PC-9 (cell line): ENCODE data around the gene BAK1. TPM values are rescaled to one million over a fixed set of nuclear protein-coding genes. Genes with fewer than 3 reads are reported as not detected.

Experiments
- BruUV-seq: library from RNA; stranded (reverse); fragments of 400-500 nt; replicated peaks from 2 replicates; lab custom pipeline; 2021; lab: Mats Ljungman, UMichigan
- CTCF ChIA-PET: fragments of 300-600 bp; sonication (Branson Sonifier 250); formaldehyde crosslinking; loops from one replicate; lab custom pipeline; 2022; ENCODE audit warnings: antibody characterized with exemption; lab: Charles Lee
- POLR2A ChIA-PET: fragments of 300-600 bp; sonication (Branson Sonifier 250); formaldehyde crosslinking; loops from one replicate; lab custom pipeline; 2022; ENCODE audit warnings: antibody characterized with exemption; ENCODE audit not compliant: unreplicated experiment; lab: Charles Lee
- DNase-seq, 2 experiments: peaks; one replicate each; pipeline versions ENCODE4 v3.0.0 to v3.0.0-alpha.2; 2015 to 2022; ENCODE audit warnings: mixed read lengths in 1 of 2
- H2AFZ ChIP-seq: fragments of 200-600 bp; sonication (generic); 2 replicates; pipeline ENCODE4 v1.8.1; 2017; ENCODE audit warnings: antibody characterized with exemption
- H3F3A ChIP-seq: fragments of 200-600 bp; sonication (generic); 2 replicates; pipeline ENCODE4 v1.8.1; 2017; ENCODE audit warnings: antibody characterized with exemption, mild to moderate bottlenecking, low read depth; ENCODE audit not compliant: insufficient read depth
- H3K27ac ChIP-seq: fragments of 200-600 bp; sonication (generic); 2 replicates; pipeline ENCODE4 v1.6.1; 2016; ENCODE audit warnings: mixed run types
- H3K27me3 ChIP-seq: fragments of 200-600 bp; sonication (generic); 2 replicates; pipeline ENCODE4 v1.6.1; 2016; ENCODE audit warnings: low read depth, mixed run types; ENCODE audit not compliant: insufficient read depth
- H3K36me3 ChIP-seq: fragments of 200-600 bp; sonication (generic); 2 replicates; pipeline ENCODE4 v1.6.1; 2016; ENCODE audit warnings: low read depth, mixed run types
- H3K4me1 ChIP-seq: fragments of 200-600 bp; sonication (generic); replicated peaks from 2 replicates; pipeline ENCODE4 v1.6.1; 2016; ENCODE audit warnings: mixed run types; ENCODE audit not compliant: insufficient read depth
- H3K4me2 ChIP-seq: fragments of 200-600 bp; sonication (generic); 2 replicates; pipeline ENCODE4 v1.6.1; 2017; ENCODE audit warnings: mixed run types
- H3K4me3 ChIP-seq: fragments of 200-600 bp; sonication (generic); 2 replicates; pipeline ENCODE4 v1.6.1; 2016; ENCODE audit warnings: mixed run types
- H3K79me2 ChIP-seq: fragments of 200-600 bp; sonication (generic); 2 replicates; pipeline ENCODE4 v1.6.1; 2017; ENCODE audit warnings: low read depth, mixed run types
- H3K9me2 ChIP-seq: fragments of 200-600 bp; sonication (generic); 2 replicates; pipeline ENCODE4 v1.8.1; 2017; ENCODE audit warnings: mild to moderate bottlenecking; ENCODE audit not compliant: insufficient read depth
- H3K9me3 ChIP-seq: fragments of 200-600 bp; sonication (generic); 2 replicates; pipeline ENCODE4 v1.8.1; 2016; ENCODE audit warnings: low read depth; ENCODE audit not compliant: insufficient read depth
- H4K20me1 ChIP-seq: fragments of 200-600 bp; sonication (generic); 2 replicates; pipeline ENCODE4 v1.8.1; 2017; ENCODE audit not compliant: insufficient read depth
- EZH2 ChIP-seq: fragments of 200-600 bp; sonication (generic); IDR thresholded peaks from 2 replicates; pipeline ENCODE4 v1.8.0; 2017; ENCODE audit warnings: antibody characterized with exemption, low read depth
- intact Hi-C: fragments of 100-400 bp; cut with micrococcal nuclease; formaldehyde crosslinking; loops from one replicate; pipeline ENCODE4 v1.10.0; 2022; ENCODE audit not compliant: unreplicated experiment
- total RNA-seq: library from RNA; stranded (reverse); gene quantifications from 2 replicates; pipeline ENCODE4 v1.2.3, GENCODE V29; 2021
- TF ChIP-seq, protein P1 (sequence below): fragments of 200-600 bp; sonication (generic); conservative IDR thresholded peaks from 2 replicates; pipeline ENCODE4 v1.6.1; 2017; ENCODE audit warnings: mixed run types, antibody characterized with exemption, mild to moderate bottlenecking, moderate library complexity

BAK1 gene
- total RNA-seq, 1 experiment from 2014 or later: 28.4 TPM

- Histone ChIP-seq H2AFZ (no peak overlapping the region), H3K9me3 (no peaks in the 10 kb centered on the region), H3K9me2 (no peaks in the 10 kb centered on the region), H3K79me2 (no peaks in the 10 kb centered on the region), H3K4me2 (no peak overlapping the region), H3K36me3 (no peaks in the 10 kb centered on the region), H3K27me3 (no peaks in the 10 kb centered on the region), H3K27ac (no peak overlapping the region), H3K4me3 (no peak overlapping the region), H4K20me1 (no peaks in the 10 kb centered on the region), H3K4me1 (no peaks in the 10 kb centered on the region; the same call in 1 of the 2 replicates), H3F3A (no peaks in the 10 kb centered on the region)
- POLR2A ChIA-PET: interaction anchor here (0.7 kb wide), 1 partner anchor 907 kb away, joined by 6 read pairs; no protein-coding TSS in a partner anchor
- CTCF ChIA-PET: interaction anchor here (0.5 to 0.7 kb wide), 2 partner anchors 54 to 77 kb away, joined by 6 to 8 read pairs; no protein-coding TSS in a partner anchor
- no peak for DNase-seq
- TF ChIP-seq, protein P1, sequence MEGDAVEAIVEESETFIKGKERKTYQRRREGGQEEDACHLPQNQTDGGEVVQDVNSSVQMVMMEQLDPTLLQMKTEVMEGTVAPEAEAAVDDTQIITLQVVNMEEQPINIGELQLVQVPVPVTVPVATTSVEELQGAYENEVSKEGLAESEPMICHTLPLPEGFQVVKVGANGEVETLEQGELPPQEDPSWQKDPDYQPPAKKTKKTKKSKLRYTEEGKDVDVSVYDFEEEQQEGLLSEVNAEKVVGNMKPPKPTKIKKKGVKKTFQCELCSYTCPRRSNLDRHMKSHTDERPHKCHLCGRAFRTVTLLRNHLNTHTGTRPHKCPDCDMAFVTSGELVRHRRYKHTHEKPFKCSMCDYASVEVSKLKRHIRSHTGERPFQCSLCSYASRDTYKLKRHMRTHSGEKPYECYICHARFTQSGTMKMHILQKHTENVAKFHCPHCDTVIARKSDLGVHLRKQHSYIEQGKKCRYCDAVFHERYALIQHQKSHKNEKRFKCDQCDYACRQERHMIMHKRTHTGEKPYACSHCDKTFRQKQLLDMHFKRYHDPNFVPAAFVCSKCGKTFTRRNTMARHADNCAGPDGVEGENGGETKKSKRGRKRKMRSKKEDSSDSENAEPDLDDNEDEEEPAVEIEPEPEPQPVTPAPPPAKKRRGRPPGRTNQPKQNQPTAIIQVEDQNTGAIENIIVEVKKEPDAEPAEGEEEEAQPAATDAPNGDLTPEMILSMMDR: no peak
- TF ChIP-seq EZH2: no peak
- intact Hi-C loops: no loop called here
- no TSS peak for BruUV-seq
These were observed 28.5 kb downstream of the BAK1 start for GRCh38 chr6:33551538-33551937.

GRCh38 chr6:33549896-33550295 lies 30.2 kb downstream of the BAK1 start:
- H3K9me2 ChIP-seq: no peaks in the 10 kb centered on the region

GRCh38 chr6:33549196-33549595 lies 30.9 kb downstream of the BAK1 start:
- H4K20me1 ChIP-seq: no peaks in the 10 kb centered on the region
- H3K4me3 ChIP-seq: no peak overlapping the region
- BruUV-seq: no TSS peak
- H3K79me2 ChIP-seq: no peaks in the 10 kb centered on the region
- H3K4me2 ChIP-seq: no peak overlapping the region
- no peak for DNase-seq
- no peaks in the 10 kb centered on the region; the same call in 1 of the 2 replicates for H3K4me1 ChIP-seq
- no peak for TF ChIP-seq EZH2
- TF ChIP-seq, protein P1: no peak
- H3F3A ChIP-seq: no peaks in the 10 kb centered on the region
- no peak overlapping the region for H3K27ac ChIP-seq
- no peaks in the 10 kb centered on the region for H3K36me3 ChIP-seq
- ChIA-PET POLR2A (no interaction called here), CTCF (no interaction called here)
- H3K27me3 ChIP-seq: no peaks in the 10 kb centered on the region
- no peaks in the 10 kb centered on the region for H3K9me2 ChIP-seq
- H2AFZ ChIP-seq: no peak overlapping the region
- intact Hi-C loops: no loop called here
- H3K9me3 ChIP-seq: no peaks in the 10 kb centered on the region

More at GRCh38 chr6:33549896-33550295, 30.2 kb downstream of the BAK1 start:
- Histone ChIP-seq H3K27me3 (no peaks in the 10 kb centered on the region), H3K4me2 (no peak overlapping the region), H3K36me3 (no peaks in the 10 kb centered on the region), H4K20me1 (no peaks in the 10 kb centered on the region), H2AFZ (no peak overlapping the region), H3K9me3 (no peaks in the 10 kb centered on the region), H3K79me2 (no peaks in the 10 kb centered on the region), H3F3A (no peaks in the 10 kb centered on the region), H3K4me3 (no peak overlapping the region), H3K4me1 (no peaks in the 10 kb centered on the region; the same call in 1 of the 2 replicates), H3K27ac (no peak overlapping the region)
- CTCF ChIA-PET: no interaction called here
- no TSS peak for BruUV-seq
- TF ChIP-seq, protein P1: no peak
- no peak for TF ChIP-seq EZH2
- intact Hi-C loops: no loop called here
- POLR2A ChIA-PET: interaction anchor here (0.6 kb wide), 2 partner anchors 232 to 578 kb away, joined by 8 to 21 read pairs; partner anchors contain the start of gene ZBTB22
- DNase-seq: no peak
